ENCODE measurements around the gene MRPL12. TPM values are rescaled to one million over a fixed set of nuclear protein-coding genes. Genes with fewer than 3 reads are reported as not detected.

MRPL12 gene
- total RNA-seq, 1 experiment from 2014 or later, result 260 TPM

DNA sequence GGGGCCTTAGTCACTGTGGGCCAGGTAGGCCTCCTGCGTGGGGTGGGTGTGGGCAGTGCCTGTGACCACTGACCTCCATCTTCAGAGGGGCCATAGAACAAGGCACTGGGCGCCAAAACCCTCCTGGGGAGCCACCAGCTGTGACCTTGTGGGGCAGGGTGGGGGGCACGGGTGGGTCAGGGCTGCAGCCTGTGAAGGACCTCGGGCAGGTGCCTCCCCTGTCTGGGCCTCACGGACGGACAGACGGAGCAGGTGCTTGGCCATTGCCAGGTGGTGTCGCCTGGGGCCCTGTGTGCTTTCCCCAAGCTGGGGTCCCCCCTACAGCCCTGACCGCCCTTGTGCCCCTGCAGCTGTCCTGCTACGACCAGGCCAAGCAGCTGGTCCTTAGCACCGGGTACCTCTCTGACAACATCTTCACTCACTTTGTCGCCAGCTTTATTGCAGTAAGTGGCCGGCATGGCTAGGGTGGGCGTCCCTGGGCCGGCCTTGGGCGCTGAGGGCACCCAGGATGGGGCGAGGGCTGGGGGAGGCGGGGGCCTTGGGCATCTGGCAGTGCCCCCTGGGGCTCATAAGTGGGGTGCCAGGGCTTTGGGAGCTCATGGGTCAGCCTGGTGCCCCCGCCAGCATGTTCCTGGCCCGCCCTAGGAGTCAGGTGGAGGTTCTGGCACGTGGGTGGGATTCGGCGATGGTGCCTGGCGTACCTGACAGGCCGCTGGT, 14.0 kb downstream of the MRPL12 start:
- DNase-seq (ENCODE audit: low read depth, low spot score) (no peak), ATAC-seq (no peak)
- Histone ChIP-seq H3K27me3 (ENCODE audit: insufficient read depth, low read length) (no peaks in the 10 kb centered on the region), H3K4me2 (ENCODE audit: low read length) (no peak overlapping the region), H3K4me3 (replicated peaks in 1 of 2; ENCODE audit: low read depth in 1 of 2, low read length in 2 of 2) (no peak overlapping the region), H3K79me2 (ENCODE audit: insufficient read depth, low read length) (peaks cover 34% of the 10 kb centered on the region), H3K9me2 (ENCODE audit: insufficient read depth) (no peaks in the 10 kb centered on the region), H3K27ac (ENCODE audit: low read depth, low read length) (no peak overlapping the region), H3K9ac (ENCODE audit: low read length) (no peak overlapping the region), H3K9me3 (ENCODE audit: control insufficient read depth in 1 of 2, insufficient read depth in 1 of 2, low read depth in 1 of 2, low read length in 2 of 2) (no peaks in the 10 kb centered on the region), H3K36me3 (ENCODE audit: control insufficient read depth in 1 of 2, insufficient read depth in 2 of 2, low read length in 2 of 2) (peaks cover 3 to 5% of the 10 kb centered on the region in 2 experiments; a peak in 3 of 4 replicates), H4K20me1 (ENCODE audit: insufficient read depth) (no peaks in the 10 kb centered on the region), H3K4me1 (ENCODE audit: control insufficient read depth in 1 of 2, insufficient read depth in 2 of 2, low read length in 2 of 2) (peaks cover 24 to 27% of the 10 kb centered on the region in 2 experiments), H2AFZ (ENCODE audit: low read depth, low read length, poor library complexity, severe bottlenecking) (no peak overlapping the region)
- TF ChIP-seq SRF (IDR thresholded peaks at IDR 0.05; ENCODE audit: low read depth) (no peak), EGR1 (IDR thresholded peaks at IDR 0.05; ENCODE audit: low read depth) (no peak)
- intact Hi-C loops (cut with micrococcal nuclease), result no loop called here
- ChIA-PET RAD21 (ENCODE audit: low non-redundant PET in 1 of 2, low total read pairs in 2 of 2, uncharacterized antibody in 2 of 2, unreplicated experiment in 2 of 2) (no interaction called here), POLR2A (no interaction called here), CTCF (no interaction called here)
- BruUV-seq (replicated peaks), result no TSS peak

GRCh38 chr17:81717766-81718089, 14.6 kb downstream of the MRPL12 start:
- H3K4me1 ChIP-seq (ENCODE audit: control insufficient read depth in 1 of 2, insufficient read depth in 2 of 2, low read length in 2 of 2), result peaks cover 29 to 31% of the 10 kb centered on the region in 2 experiments
- ChIA-PET CTCF (no interaction called here), RAD21 (ENCODE audit: low non-redundant PET in 1 of 2, low total read pairs in 2 of 2, uncharacterized antibody in 2 of 2, unreplicated experiment in 2 of 2) (no interaction called here), POLR2A (no interaction called here)
- H3K9me3 ChIP-seq (ENCODE audit: control insufficient read depth in 1 of 2, insufficient read depth in 1 of 2, low read depth in 1 of 2, low read length in 2 of 2), result no peaks in the 10 kb centered on the region
- ATAC-seq (no peak), DNase-seq (ENCODE audit: low read depth, low spot score) (no peak)
- no peaks in the 10 kb centered on the region for H3K27me3 ChIP-seq (ENCODE audit: insufficient read depth, low read length)
- intact Hi-C loops (cut with micrococcal nuclease), result no loop called here
- peaks cover 29% of the 10 kb centered on the region for H3K79me2 ChIP-seq (ENCODE audit: insufficient read depth, low read length)
- H3K9me2 ChIP-seq (ENCODE audit: insufficient read depth), result no peaks in the 10 kb centered on the region
- BruUV-seq (replicated peaks), result no TSS peak
- no peaks in the 10 kb centered on the region for H4K20me1 ChIP-seq (ENCODE audit: insufficient read depth)
- H3K4me2 ChIP-seq (ENCODE audit: low read length), result no peak overlapping the region
- no peak overlapping the region for H3K9ac ChIP-seq (ENCODE audit: low read length)
- no peak overlapping the region for H3K27ac ChIP-seq (ENCODE audit: low read depth, low read length)
- H3K36me3 ChIP-seq (ENCODE audit: control insufficient read depth in 1 of 2, insufficient read depth in 2 of 2, low read length in 2 of 2), result peaks cover 3 to 5% of the 10 kb centered on the region in 2 experiments; a peak in 3 of 4 replicates
- H3K4me3 ChIP-seq (replicated peaks in 1 of 2; ENCODE audit: low read depth in 1 of 2, low read length in 2 of 2), result no peak overlapping the region
- H2AFZ ChIP-seq (ENCODE audit: low read depth, low read length, poor library complexity, severe bottlenecking), result no peak overlapping the region
- TF ChIP-seq, protein P1, sequence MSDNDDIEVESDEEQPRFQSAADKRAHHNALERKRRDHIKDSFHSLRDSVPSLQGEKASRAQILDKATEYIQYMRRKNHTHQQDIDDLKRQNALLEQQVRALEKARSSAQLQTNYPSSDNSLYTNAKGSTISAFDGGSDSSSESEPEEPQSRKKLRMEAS (IDR thresholded peaks at IDR 0.05), result no peak
- no peak for TF ChIP-seq JUND (IDR thresholded peaks at IDR 0.05)
- no peak for TF ChIP-seq YY1 (IDR thresholded peaks at IDR 0.05; ENCODE audit: extremely low read depth, insufficient replicate concordance, low read depth, low read length)
- TF ChIP-seq CTCF (IDR thresholded peaks at IDR 0.05 in 2 of 3, conservative IDR thresholded peaks at IDR 0.05 in 1 of 3; ENCODE audit: borderline replicate concordance in 1 of 3, insufficient read depth in 1 of 3, low read depth in 2 of 3, low read length in 2 of 3), result no peak
- no peak for TF ChIP-seq FOSL1 (IDR thresholded peaks at IDR 0.05; ENCODE audit: low read depth)
- TF ChIP-seq, protein P2, sequence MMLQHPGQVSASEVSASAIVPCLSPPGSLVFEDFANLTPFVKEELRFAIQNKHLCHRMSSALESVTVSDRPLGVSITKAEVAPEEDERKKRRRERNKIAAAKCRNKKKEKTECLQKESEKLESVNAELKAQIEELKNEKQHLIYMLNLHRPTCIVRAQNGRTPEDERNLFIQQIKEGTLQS (IDR thresholded peaks at IDR 0.05), result no peak
- no peak for TF ChIP-seq ZFX (IDR thresholded peaks at IDR 0.05)
- no peak for TF ChIP-seq EZH2phosphoT487 (IDR thresholded peaks at IDR 0.05; ENCODE audit: borderline replicate concordance)
- no peak for TF ChIP-seq ELF1 (IDR thresholded peaks at IDR 0.05; ENCODE audit: borderline replicate concordance, low read depth)
- TF ChIP-seq SIN3A (IDR thresholded peaks at IDR 0.05; ENCODE audit: low read depth), result no peak
- TF ChIP-seq SP1 (IDR thresholded peaks at IDR 0.05; ENCODE audit: low read depth), result no peak
- no peak for TF ChIP-seq RAD21 (IDR thresholded peaks at IDR 0.05; ENCODE audit: low read depth)
- TF ChIP-seq EZH2 (IDR thresholded peaks at IDR 0.05), result no peak
- TF ChIP-seq, protein P3, sequence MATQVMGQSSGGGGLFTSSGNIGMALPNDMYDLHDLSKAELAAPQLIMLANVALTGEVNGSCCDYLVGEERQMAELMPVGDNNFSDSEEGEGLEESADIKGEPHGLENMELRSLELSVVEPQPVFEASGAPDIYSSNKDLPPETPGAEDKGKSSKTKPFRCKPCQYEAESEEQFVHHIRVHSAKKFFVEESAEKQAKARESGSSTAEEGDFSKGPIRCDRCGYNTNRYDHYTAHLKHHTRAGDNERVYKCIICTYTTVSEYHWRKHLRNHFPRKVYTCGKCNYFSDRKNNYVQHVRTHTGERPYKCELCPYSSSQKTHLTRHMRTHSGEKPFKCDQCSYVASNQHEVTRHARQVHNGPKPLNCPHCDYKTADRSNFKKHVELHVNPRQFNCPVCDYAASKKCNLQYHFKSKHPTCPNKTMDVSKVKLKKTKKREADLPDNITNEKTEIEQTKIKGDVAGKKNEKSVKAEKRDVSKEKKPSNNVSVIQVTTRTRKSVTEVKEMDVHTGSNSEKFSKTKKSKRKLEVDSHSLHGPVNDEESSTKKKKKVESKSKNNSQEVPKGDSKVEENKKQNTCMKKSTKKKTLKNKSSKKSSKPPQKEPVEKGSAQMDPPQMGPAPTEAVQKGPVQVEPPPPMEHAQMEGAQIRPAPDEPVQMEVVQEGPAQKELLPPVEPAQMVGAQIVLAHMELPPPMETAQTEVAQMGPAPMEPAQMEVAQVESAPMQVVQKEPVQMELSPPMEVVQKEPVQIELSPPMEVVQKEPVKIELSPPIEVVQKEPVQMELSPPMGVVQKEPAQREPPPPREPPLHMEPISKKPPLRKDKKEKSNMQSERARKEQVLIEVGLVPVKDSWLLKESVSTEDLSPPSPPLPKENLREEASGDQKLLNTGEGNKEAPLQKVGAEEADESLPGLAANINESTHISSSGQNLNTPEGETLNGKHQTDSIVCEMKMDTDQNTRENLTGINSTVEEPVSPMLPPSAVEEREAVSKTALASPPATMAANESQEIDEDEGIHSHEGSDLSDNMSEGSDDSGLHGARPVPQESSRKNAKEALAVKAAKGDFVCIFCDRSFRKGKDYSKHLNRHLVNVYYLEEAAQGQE (IDR thresholded peaks at IDR 0.05; ENCODE audit: low read depth), result no peak

Measured in HCT116 (cell line).